Measurements from ENCODE around the gene CIRBP. TPM values are rescaled to one million over a fixed set of nuclear protein-coding genes. Genes with fewer than 3 reads are reported as not detected.
A peak's percentile ranks its signal among the peaks of the same experiment; 100 is the strongest.

The CIRBP gene
- 100 to 1,000 TPM; 602 to 917 (median 855) TPM for total RNA-seq
- 1,000 to 10,000 TPM in 1 of 2 donors, 100 to 1,000 TPM in 1; 610 to 1,254 TPM for polyA plus RNA-seq
- long read RNA-seq, donor 1, transcript CIRBP-204 (7 exons, 870 nt): minor isoform, 197 of 7,609 reads
- long read RNA-seq, donor 1, transcript CIRBP-246 (6 exons, 1,043 nt): minor isoform, 219 of 7,609 reads
- long read RNA-seq, donor 1, transcript CIRBP-210 (8 exons, 938 nt): minor isoform, 108 of 7,609 reads
- long read RNA-seq, donor 1, transcript CIRBP-201 (7 exons, 1,328 nt): major isoform, 5,885 of 7,609 reads
- long read RNA-seq, donor 1, partial matches to known transcripts: 130 of 7,609 reads
- long read RNA-seq, donor 1, other reads (novel, unspliced or antisense): 954 of 7,609 reads
- long read RNA-seq, donor 2, transcript CIRBP-246 (6 exons, 1,043 nt): minor isoform, 20 of 255 reads
- long read RNA-seq, donor 2, transcript CIRBP-201 (7 exons, 1,328 nt): major isoform, 134 of 255 reads
- long read RNA-seq, donor 2, transcript CIRBP-245 (2 exons, 1,044 nt): minor isoform, 21 of 255 reads
- long read RNA-seq, donor 2, transcript CIRBP-210 (8 exons, 938 nt): minor isoform, 14 of 255 reads
- long read RNA-seq, donor 2, partial matches to known transcripts: 29 of 255 reads
- long read RNA-seq, donor 2, other reads (novel, unspliced or antisense): 15 of 255 reads
- long read RNA-seq, donor 3, transcript CIRBP-204 (7 exons, 870 nt): minor isoform, 28 of 1,530 reads
- long read RNA-seq, donor 3, transcript CIRBP-201 (7 exons, 1,328 nt): major isoform, 1,086 of 1,530 reads
- long read RNA-seq, donor 3, transcript CIRBP-246 (6 exons, 1,043 nt): minor isoform, 40 of 1,530 reads
- long read RNA-seq, donor 3, transcript CIRBP-210 (8 exons, 938 nt): minor isoform, 15 of 1,530 reads
- long read RNA-seq, donor 3, partial matches to known transcripts: 79 of 1,530 reads
- long read RNA-seq, donor 3, other reads (novel, unspliced or antisense): 255 of 1,530 reads

GRCh38 chr19:1269065-1269477 lies at the start of gene CIRBP:
TSS of gene CIRBP (plus strand) at chr19:1269332. CDS start at chr19:1270934, 1,602 bp downstream.
- H3K9me3 ChIP-seq: no peaks in the 10 kb centered on the region
- H3K4me3 ChIP-seq: peak within 1 kb of the TSS; percentile 74
- no peaks in the 10 kb centered on the region for H3K36me3 ChIP-seq
- WGBS, 3 donors: 0% methylated on average over 21 to 50 of the region's 50 CpGs
- peak within 1 kb of the TSS; percentile 92 to 100 for H3K27ac ChIP-seq
- DNase-seq: peak; percentile 100
- intact Hi-C loops (cut with DNase I): no loop called here
- no peaks in the 10 kb centered on the region for H3K27me3 ChIP-seq
- no peak for TF ChIP-seq CTCF (IDR thresholded peaks at IDR 0.05)
- TF ChIP-seq POLR2A (IDR thresholded peaks at IDR 0.05): peak; percentile 100
- H3K4me1 ChIP-seq (ENCODE audit: insufficient read depth): peaks cover 38% of the 10 kb centered on the region

- Histone ChIP-seq H3K27ac (no peak overlapping the region), H3K4me3 (no peak overlapping the region), H3K36me3 (no peaks in the 10 kb centered on the region), H3K4me1 (ENCODE audit: insufficient read depth) (peaks cover 10% of the 10 kb centered on the region), H3K9me3 (no peaks in the 10 kb centered on the region), H3K27me3 (no peaks in the 10 kb centered on the region)
- 90 to 96% (median 93%) methylated on average over 17 to 19 of the region's 19 CpGs for WGBS, 3 donors
- DNase-seq: no peak
- no peak for TF ChIP-seq CTCF (IDR thresholded peaks at IDR 0.05)
- TF ChIP-seq POLR2A (IDR thresholded peaks at IDR 0.05): no peak
- TF ChIP-seq EP300 (IDR thresholded peaks at IDR 0.05): no peak
- intact Hi-C loops (cut with DNase I): no loop called here
Measured at GRCh38 chr19:1219786-1220476, 49.2 kb upstream of the CIRBP start.

GRCh38 chr19:1220477-1220930 lies 48.6 kb upstream of the CIRBP start:
- intact Hi-C loops (cut with DNase I): no loop called here
- Histone ChIP-seq H3K27me3 (no peaks in the 10 kb centered on the region), H3K36me3 (no peaks in the 10 kb centered on the region), H3K27ac (no peak overlapping the region), H3K9me3 (no peaks in the 10 kb centered on the region), H3K4me3 (no peak overlapping the region), H3K4me1 (ENCODE audit: insufficient read depth) (peaks cover 5% of the 10 kb centered on the region)
- no peak for TF ChIP-seq CTCF (IDR thresholded peaks at IDR 0.05)
- TF ChIP-seq EP300 (IDR thresholded peaks at IDR 0.05): no peak
- no peak for TF ChIP-seq POLR2A (IDR thresholded peaks at IDR 0.05)
- 80 to 87% (median 80%) methylated on average over 29 to 33 of the region's 33 CpGs for WGBS, 3 donors
- no peak for DNase-seq
